Panc1 (cell line): ENCODE measurements around the gene WDR17.

Source experiments
- CTCF ChIP-seq: fragments of 450-650 bp; IDR thresholded peaks from 2 replicates; pipeline ENCODE4 v1.5.1; 2017; ENCODE audit warnings: mild to moderate bottlenecking
- POLR2AphosphoS5 ChIP-seq: IDR thresholded peaks from 2 replicates; pipeline ENCODE4 v1.6.1; 2012; ENCODE audit warnings: mild to moderate bottlenecking, low read depth, low read length, moderate library complexity
- REST ChIP-seq, 2 experiments: IDR thresholded peaks; 2 replicates each; pipeline ENCODE4 v1.6.1; 2011 to 2012; ENCODE audit warnings: low read depth in 2 of 2, control low read depth in 1 of 2, low read length in 1 of 2, mild to moderate bottlenecking in 1 of 2, moderate library complexity in 1 of 2; ENCODE audit not compliant: insufficient read depth in 1 of 2
- SIN3A ChIP-seq: IDR thresholded peaks from 2 replicates; pipeline ENCODE4 v1.6.1; 2012; ENCODE audit warnings: low read depth, mild to moderate bottlenecking, low read length, moderate library complexity, borderline replicate concordance; ENCODE audit not compliant: insufficient read depth

- TF ChIP-seq REST (IDR thresholded peaks at IDR 0.05; ENCODE audit: insufficient read depth in 1 of 2, low read depth in 2 of 2, low read length in 1 of 2) (no peak), CTCF (no peak), POLR2AphosphoS5 (no peak), SIN3A (no peak)
These were observed 1.9 kb upstream of the WDR17 start for GRCh38 chr4:176063718-176064117.
